ENCODE results near the gene LRRC26. TPM values are rescaled to one million over a fixed set of nuclear protein-coding genes. Genes with fewer than 3 reads are reported as not detected.
A peak's percentile ranks its signal among the peaks of the same experiment; 100 is the strongest.

LRRC26 gene
- total RNA-seq, 1 experiment from 2014 or later: 1.3 TPM

GRCh38 chr9:137171149-137171900 is 1.5 kb upstream of the LRRC26 start:
- in situ Hi-C loops (cut with HindIII; ENCODE audit: low sequenced_read_pairs): loop anchor here (25.0 kb wide), 1 partner anchor 234 kb away; the partner anchor contains the start of genes C8G and FBXW5

DNA sequence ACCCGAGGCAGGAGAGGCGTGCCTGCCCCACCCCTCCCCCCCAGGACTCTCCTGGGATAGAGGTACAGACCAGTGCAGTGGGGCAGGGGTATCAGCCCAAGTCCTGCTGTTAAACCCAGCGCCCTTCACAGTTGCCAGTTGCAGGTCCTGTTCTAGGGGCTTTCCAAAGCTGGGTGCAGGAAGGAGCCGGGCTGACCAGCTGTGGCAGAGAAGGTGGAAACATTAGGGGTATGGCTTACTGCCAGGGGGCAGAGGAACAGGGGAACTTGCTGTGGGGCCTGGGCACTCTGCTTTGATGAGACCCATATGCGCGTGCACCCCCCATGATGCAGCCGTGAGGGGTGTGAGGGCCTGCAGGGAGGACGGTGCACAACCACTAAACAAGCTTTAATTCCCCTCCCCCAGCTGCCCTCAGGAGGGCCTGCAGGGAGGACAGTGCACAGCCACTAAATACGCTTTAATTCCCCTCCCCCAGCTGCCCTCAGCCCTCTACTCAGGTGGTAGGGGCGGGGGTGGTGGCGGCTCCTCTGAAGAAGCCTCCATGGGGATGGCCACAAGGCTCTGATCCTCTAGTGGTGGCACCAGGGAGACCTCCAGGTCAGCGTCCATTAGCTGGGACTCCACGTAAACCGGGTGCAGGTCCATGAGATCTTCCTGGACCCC is 766 bp upstream of the LRRC26 start:
- no peak for DNase-seq (ENCODE audit: low spot score)
- in situ Hi-C loops (cut with HindIII; ENCODE audit: low sequenced_read_pairs): loop anchor here (25.0 kb wide), 1 partner anchor 233 kb away; the partner anchor contains the start of genes C8G and FBXW5

More at GRCh38 chr9:137171149-137171900, 1.5 kb upstream of the LRRC26 start:
- DNase-seq (ENCODE audit: low spot score): no peak

DNA sequence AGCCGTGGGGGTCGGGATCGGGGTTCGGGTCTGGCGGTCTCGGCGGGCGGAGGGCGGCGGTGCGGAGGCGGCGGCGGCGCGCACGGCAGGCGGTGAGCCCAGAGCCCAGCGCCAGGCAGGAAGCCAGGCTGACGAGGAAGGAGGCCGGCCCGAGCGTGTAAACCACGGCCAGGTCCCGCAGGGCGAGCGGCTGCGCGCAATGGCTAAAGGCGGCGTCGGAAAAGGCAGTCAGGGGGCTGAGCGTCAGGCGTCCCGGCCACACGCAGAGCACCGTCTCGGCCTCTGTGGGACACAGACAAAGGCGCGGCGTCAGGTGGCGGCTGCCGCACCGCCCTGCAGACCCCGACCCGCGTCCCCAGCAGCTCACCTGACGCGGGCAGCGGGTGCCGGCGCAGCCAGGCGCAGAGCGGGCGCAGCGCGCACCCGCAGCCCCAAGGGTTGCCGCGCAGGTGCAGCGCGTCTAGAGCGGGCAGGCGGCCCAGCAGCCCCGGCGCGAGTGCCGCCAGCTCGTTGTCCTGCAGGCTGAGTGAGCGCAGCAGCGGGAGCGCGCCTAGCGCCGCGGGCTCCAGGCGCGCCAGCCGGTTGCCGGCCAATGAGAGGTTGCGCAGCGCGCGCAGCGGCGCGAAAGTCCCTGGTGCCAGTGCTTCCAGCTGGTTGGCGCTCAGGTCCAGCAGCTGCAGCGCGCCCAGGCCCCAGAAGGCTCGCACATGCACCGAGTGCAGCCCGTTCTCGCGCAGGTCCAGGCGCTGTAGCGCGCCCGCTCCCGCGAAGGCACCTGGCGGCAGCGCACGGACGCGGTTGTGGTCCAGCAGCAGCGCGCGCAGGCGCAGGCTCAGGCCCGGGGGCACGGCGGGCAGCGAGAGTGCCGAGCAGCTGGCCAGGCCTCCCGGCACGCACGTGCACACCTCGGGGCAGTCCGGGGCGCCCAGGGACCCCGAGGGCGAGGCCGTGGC is 671 bp downstream of the LRRC26 start:
- in situ Hi-C loops (cut with HindIII; ENCODE audit: low sequenced_read_pairs): loop anchor here (25.0 kb wide), 1 partner anchor 232 kb away; the partner anchor contains the start of genes C8G and FBXW5
- peak; percentile 76 for DNase-seq (ENCODE audit: low spot score)

DNA sequence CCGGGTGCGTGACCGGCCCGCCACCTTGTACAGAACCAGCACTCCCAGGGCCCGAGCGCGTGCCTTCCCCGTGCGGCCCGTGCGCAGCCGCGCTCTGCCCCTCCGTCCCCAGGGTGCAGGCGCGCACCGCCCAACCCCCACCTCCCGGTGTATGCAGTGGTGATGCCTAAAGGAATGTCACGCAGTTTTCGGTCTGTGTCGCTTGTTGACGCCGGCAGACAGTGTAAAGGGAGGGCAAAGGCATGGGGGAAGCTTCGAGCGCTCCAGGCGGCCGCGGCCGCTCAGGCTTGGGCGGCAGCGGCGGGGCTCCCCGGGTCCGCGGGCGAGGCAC is 1.3 kb downstream of the LRRC26 start:
- in situ Hi-C loops (cut with HindIII; ENCODE audit: low sequenced_read_pairs): loop anchor here (25.0 kb wide), 1 partner anchor 231 kb away; the partner anchor contains the start of genes C8G and FBXW5
- DNase-seq (ENCODE audit: low spot score): no peak

GRCh38 chr9:137167747-137168572 is 1.9 kb downstream of the LRRC26 start:
- peak; percentile 51 for DNase-seq (ENCODE audit: low spot score)
- in situ Hi-C loops (cut with HindIII; ENCODE audit: low sequenced_read_pairs): loop anchor here (25.0 kb wide), 1 partner anchor 231 kb away; the partner anchor contains the start of genes C8G and FBXW5

DNA sequence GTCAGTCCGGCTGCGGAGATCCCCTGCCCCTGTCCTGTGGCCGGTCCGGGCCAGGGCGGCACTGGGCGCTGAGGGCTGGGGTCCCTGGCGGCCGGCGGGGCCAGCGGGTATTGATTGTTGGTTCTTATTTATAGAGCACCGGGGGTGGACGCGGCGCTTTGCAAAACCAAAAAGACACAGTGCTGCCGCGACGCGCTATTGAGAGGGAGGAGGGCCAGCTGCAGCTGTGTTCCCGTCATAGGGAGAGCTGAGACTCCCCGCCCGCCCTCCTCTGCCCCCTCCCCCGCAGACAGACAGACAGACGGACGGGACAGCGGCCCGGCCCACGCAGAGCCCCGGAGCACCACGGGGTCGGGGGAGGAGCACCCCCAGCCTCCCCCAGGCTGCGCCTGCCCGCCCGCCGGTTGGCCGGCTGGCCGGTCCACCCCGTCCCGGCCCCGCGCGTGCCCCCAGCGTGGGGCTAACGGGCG is 2.5 kb downstream of the LRRC26 start:
- in situ Hi-C loops (cut with HindIII; ENCODE audit: low sequenced_read_pairs): loop anchor here (25.0 kb wide), 1 partner anchor 230 kb away; the partner anchor contains the start of genes C8G and FBXW5

GRCh38 chr9:137166380-137167229 is 3.2 kb downstream of the LRRC26 start:
- in situ Hi-C loops (cut with HindIII; ENCODE audit: low sequenced_read_pairs): loop anchor here (25.0 kb wide), 1 partner anchor 229 kb away; the partner anchor contains the start of genes C8G and FBXW5
- DNase-seq (ENCODE audit: low spot score): peak; percentile 73

More for the DNA sequence above, 2.5 kb downstream of the LRRC26 start:
- peak; percentile 45 for DNase-seq (ENCODE audit: low spot score)

- in situ Hi-C loops (cut with HindIII; ENCODE audit: low sequenced_read_pairs): loop anchor here (25.0 kb wide), 1 partner anchor 228 kb away; the partner anchor contains the start of genes C8G and FBXW5
- no peak for DNase-seq (ENCODE audit: low spot score)
Measured at GRCh38 chr9:137165250-137165836, 4.5 kb downstream of the LRRC26 start.

- no peak for DNase-seq (ENCODE audit: low spot score)
- in situ Hi-C loops (cut with HindIII; ENCODE audit: low sequenced_read_pairs): loop anchor here (25.0 kb wide), 1 partner anchor 227 kb away; the partner anchor contains the start of genes C8G and FBXW5
Measured at GRCh38 chr9:137164370-137165249, 5.2 kb downstream of the LRRC26 start.

GRCh38 chr9:137163805-137164204 is 6.0 kb downstream of the LRRC26 start:
- in situ Hi-C loops (cut with HindIII; ENCODE audit: low sequenced_read_pairs): loop anchor here (25.0 kb wide), 1 partner anchor 227 kb away; the partner anchor contains the start of genes C8G and FBXW5
- DNase-seq (ENCODE audit: low spot score): no peak

DNA sequence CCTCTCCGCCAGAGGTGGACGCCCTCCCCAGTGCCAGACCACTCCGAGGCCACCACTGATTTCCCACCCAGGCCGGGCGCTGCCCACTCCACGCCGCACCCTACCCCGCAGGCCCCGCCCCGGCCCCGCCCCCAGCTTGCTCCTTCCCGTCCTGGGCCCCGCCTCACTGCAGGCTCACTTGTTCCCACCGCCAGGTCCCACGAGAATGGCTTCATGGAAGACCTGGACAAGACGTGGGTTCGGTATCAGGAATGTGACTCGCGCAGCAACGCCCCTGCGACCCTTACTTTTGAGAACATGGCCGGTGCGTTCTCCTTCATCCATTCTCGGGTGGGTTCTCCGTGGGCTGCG is 6.5 kb downstream of the LRRC26 start:
- in situ Hi-C loops (cut with HindIII; ENCODE audit: low sequenced_read_pairs): loop anchor here (25.0 kb wide), 1 partner anchor 226 kb away; the partner anchor contains the start of genes C8G and FBXW5
- no peak for DNase-seq (ENCODE audit: low spot score)

- in situ Hi-C loops (cut with HindIII; ENCODE audit: low sequenced_read_pairs): loop anchor here (25.0 kb wide), 1 partner anchor 225 kb away; the partner anchor contains the start of genes C8G and FBXW5
- no peak for DNase-seq (ENCODE audit: low spot score)
Measured at GRCh38 chr9:137162505-137163364, 7.1 kb downstream of the LRRC26 start.

GRCh38 chr9:137161558-137162486 is 8.0 kb downstream of the LRRC26 start:
- in situ Hi-C loops (cut with HindIII; ENCODE audit: low sequenced_read_pairs): loop anchor here (25.0 kb wide), 1 partner anchor 225 kb away; the partner anchor contains the start of genes C8G and FBXW5
- DNase-seq (ENCODE audit: low spot score): no peak

All from G401 (cell line).